HEK293 (cell line): ENCODE data around the gene CEP120.

Source experiments
- GLIS2 ChIP-seq: fragments of 450-650 bp; formaldehyde crosslinking; IDR thresholded peaks from 2 replicates; pipeline ENCODE4 v1.5.1; 2016; ENCODE audit warnings: missing biosample characterization, missing genetic modification characterization
- KLF8 ChIP-seq: fragments of 450-650 bp; formaldehyde crosslinking; IDR thresholded peaks from 2 replicates; pipeline ENCODE4 v1.5.1; 2016; ENCODE audit warnings: missing biosample characterization, missing genetic modification characterization
- MEIS1 ChIP-seq: sonication (generic); formaldehyde crosslinking; IDR thresholded peaks from 2 replicates; pipeline ENCODE4 v1.8.1; 2022; ENCODE audit warnings: missing genetic modification reagents, mild to moderate bottlenecking, borderline replicate concordance
- ZBTB48 ChIP-seq: fragments of 450-650 bp; formaldehyde crosslinking; IDR thresholded peaks from 2 replicates; pipeline ENCODE4 v1.5.1; 2016; ENCODE audit warnings: missing biosample characterization, missing genetic modification characterization
- ZBTB8A ChIP-seq: fragments of 450-650 bp; formaldehyde crosslinking; IDR thresholded peaks from 2 replicates; pipeline ENCODE4 v1.5.1; 2016; ENCODE audit warnings: missing biosample characterization, missing genetic modification characterization
- ZFP3 ChIP-seq: fragments of 450-650 bp; formaldehyde crosslinking; IDR thresholded peaks from 2 replicates; pipeline ENCODE4 v1.5.1; 2016; ENCODE audit warnings: low read depth, missing biosample characterization, missing genetic modification characterization
- ZNF114 ChIP-seq: fragments of 450-650 bp; formaldehyde crosslinking; IDR thresholded peaks from 2 replicates; pipeline ENCODE4 v1.5.0; 2017; ENCODE audit warnings: missing biosample characterization, missing genetic modification characterization
- ZNF121 ChIP-seq: fragments of 450-650 bp; formaldehyde crosslinking; IDR thresholded peaks from 2 replicates; pipeline ENCODE4 v1.5.1; 2016; ENCODE audit warnings: missing biosample characterization, missing genetic modification characterization
- ZNF132 ChIP-seq: fragments of 450-650 bp; formaldehyde crosslinking; IDR thresholded peaks from 2 replicates; pipeline ENCODE4 v1.5.1; 2017; ENCODE audit warnings: missing biosample characterization, missing genetic modification characterization, borderline replicate concordance
- ZNF155 ChIP-seq: fragments of 450-650 bp; formaldehyde crosslinking; IDR thresholded peaks from 2 replicates; pipeline ENCODE4 v1.5.1; 2016; ENCODE audit warnings: missing biosample characterization, missing genetic modification characterization
- ZNF19 ChIP-seq: fragments of 450-650 bp; formaldehyde crosslinking; IDR thresholded peaks from 2 replicates; pipeline ENCODE4; 2016; ENCODE audit warnings: missing biosample characterization, missing genetic modification characterization, low read depth
- ZNF302 ChIP-seq: fragments of 450-650 bp; formaldehyde crosslinking; IDR thresholded peaks from 2 replicates; pipeline ENCODE4 v1.5.1; 2016; ENCODE audit warnings: missing biosample characterization, missing genetic modification characterization, low read depth
- ZNF404 ChIP-seq: fragments of 450-650 bp; formaldehyde crosslinking; IDR thresholded peaks from 2 replicates; pipeline ENCODE4 v1.5.1; 2017; ENCODE audit warnings: missing biosample characterization, missing genetic modification characterization
- ZNF473 ChIP-seq: fragments of 450-650 bp; formaldehyde crosslinking; IDR thresholded peaks from 2 replicates; pipeline ENCODE4 v1.5.1; 2017; ENCODE audit warnings: missing biosample characterization, missing genetic modification characterization
- ZNF558 ChIP-seq: fragments of 450-650 bp; formaldehyde crosslinking; IDR thresholded peaks from 2 replicates; pipeline ENCODE4 v1.5.1; 2016; ENCODE audit warnings: missing biosample characterization, missing genetic modification characterization
- ZNF560 ChIP-seq: fragments of 450-650 bp; formaldehyde crosslinking; IDR thresholded peaks from 2 replicates; pipeline ENCODE4 v1.5.1; 2017; ENCODE audit warnings: missing biosample characterization, missing genetic modification characterization, borderline replicate concordance
- ZNF596 ChIP-seq: fragments of 450-650 bp; IDR thresholded peaks from 2 replicates; pipeline ENCODE4 v1.5.0; 2018; ENCODE audit warnings: missing biosample characterization, mild to moderate bottlenecking, missing genetic modification characterization, moderate library complexity
- ZNF660 ChIP-seq: fragments of 450-650 bp; IDR thresholded peaks from 2 replicates; pipeline ENCODE4 v1.5.1; 2018; ENCODE audit warnings: missing biosample characterization, mild to moderate bottlenecking, missing genetic modification characterization
- ZSCAN23 ChIP-seq: fragments of 450-650 bp; formaldehyde crosslinking; IDR thresholded peaks from 2 replicates; pipeline ENCODE4 v1.5.1; 2016; ENCODE audit warnings: missing biosample characterization, missing genetic modification characterization
- ZSCAN30 ChIP-seq: fragments of 450-650 bp; IDR thresholded peaks from 2 replicates; pipeline ENCODE4 v1.5.1; 2018; ENCODE audit warnings: missing biosample characterization, mild to moderate bottlenecking, missing genetic modification characterization, moderate library complexity
- TF ChIP-seq, protein P1 (sequence below): fragments of 450-650 bp; formaldehyde crosslinking; IDR thresholded peaks from 2 replicates; pipeline ENCODE4 v1.5.1; 2016; ENCODE audit warnings: missing biosample characterization, missing genetic modification characterization
- TF ChIP-seq, protein P2 (sequence below): fragments of 450-650 bp; formaldehyde crosslinking; IDR thresholded peaks from 2 replicates; pipeline ENCODE4 v1.5.1; 2016; ENCODE audit warnings: missing biosample characterization, missing genetic modification characterization
- TF ChIP-seq, protein P3 (sequence below): fragments of 450-650 bp; formaldehyde crosslinking; IDR thresholded peaks from 2 replicates; pipeline ENCODE4 v1.5.1; 2016; ENCODE audit warnings: missing biosample characterization, missing genetic modification characterization
- TF ChIP-seq, protein P4 (sequence below): fragments of 450-650 bp; formaldehyde crosslinking; IDR thresholded peaks from 2 replicates; pipeline ENCODE4 v1.5.1; 2016; ENCODE audit warnings: missing biosample characterization, missing genetic modification characterization
- TF ChIP-seq, protein P5 (sequence below): IDR thresholded peaks from 2 replicates; pipeline ENCODE4 v1.6.1; 2011; ENCODE audit warnings: mild to moderate bottlenecking, low read depth, low read length, borderline replicate concordance
- TF ChIP-seq, protein P6 (sequence below): fragments of 450-650 bp; formaldehyde crosslinking; IDR thresholded peaks from 2 replicates; pipeline ENCODE4 v1.5.1; 2016; ENCODE audit warnings: missing biosample characterization, missing genetic modification characterization
- TF ChIP-seq, protein P7 (sequence below): fragments of 450-650 bp; formaldehyde crosslinking; IDR thresholded peaks from 2 replicates; pipeline ENCODE4 v1.5.1; 2017; ENCODE audit warnings: missing biosample characterization, missing genetic modification characterization

Gene CEP120

DNA sequence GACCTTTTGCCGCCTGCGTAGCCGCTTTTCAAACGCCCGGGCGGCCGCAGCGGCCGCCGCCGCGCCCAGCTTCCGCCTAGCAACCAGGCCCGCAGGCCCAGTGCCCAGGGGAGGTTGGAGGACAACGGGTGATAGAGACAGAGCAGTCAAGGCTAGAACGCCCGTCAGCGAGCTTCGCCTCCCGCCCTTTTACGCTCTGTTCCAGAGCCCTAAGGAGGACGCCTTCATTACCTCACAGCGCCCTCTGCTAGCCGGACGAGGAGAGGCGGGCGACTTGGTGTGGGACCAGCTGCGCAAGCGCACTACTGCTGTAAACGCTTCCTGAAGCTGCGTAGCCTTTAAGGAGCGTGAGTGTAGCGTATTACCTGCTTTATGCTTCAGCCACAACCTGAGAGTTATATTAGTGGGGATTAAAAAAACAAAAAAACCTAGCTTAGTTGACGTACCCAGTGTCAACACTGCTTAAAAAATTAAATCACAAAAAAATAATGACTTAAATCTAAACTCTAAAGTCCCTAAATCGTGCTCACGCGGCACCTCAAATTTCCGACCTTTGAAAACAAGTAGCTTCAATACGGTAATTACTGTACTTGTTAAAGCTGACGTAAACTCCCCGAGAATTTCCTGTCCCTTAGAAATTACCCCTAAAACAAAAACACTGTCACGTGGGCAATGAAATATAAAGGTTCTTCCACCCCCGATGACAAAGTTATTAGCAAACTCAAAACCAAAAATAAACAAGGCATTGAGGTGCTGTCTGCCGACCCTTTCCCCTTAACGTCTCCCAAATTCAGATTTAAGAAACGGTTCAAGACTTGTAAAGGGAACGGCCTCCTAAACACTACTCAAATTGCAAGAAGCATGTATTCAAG, at the start of gene CEP120 (continued):
- TF ChIP-seq MEIS1 (CRISPR knock-in tag), result no peak
- TF ChIP-seq, protein P1, sequence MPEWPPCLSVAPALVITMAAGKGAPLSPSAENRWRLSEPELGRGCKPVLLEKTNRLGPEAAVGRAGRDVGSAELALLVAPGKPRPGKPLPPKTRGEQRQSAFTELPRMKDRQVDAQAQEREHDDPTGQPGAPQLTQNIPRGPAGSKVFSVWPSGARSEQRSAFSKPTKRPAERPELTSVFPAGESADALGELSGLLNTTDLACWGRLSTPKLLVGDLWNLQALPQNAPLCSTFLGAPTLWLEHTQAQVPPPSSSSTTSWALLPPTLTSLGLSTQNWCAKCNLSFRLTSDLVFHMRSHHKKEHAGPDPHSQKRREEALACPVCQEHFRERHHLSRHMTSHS (tag by site-specific recombination), result no peak
- TF ChIP-seq, protein P2, sequence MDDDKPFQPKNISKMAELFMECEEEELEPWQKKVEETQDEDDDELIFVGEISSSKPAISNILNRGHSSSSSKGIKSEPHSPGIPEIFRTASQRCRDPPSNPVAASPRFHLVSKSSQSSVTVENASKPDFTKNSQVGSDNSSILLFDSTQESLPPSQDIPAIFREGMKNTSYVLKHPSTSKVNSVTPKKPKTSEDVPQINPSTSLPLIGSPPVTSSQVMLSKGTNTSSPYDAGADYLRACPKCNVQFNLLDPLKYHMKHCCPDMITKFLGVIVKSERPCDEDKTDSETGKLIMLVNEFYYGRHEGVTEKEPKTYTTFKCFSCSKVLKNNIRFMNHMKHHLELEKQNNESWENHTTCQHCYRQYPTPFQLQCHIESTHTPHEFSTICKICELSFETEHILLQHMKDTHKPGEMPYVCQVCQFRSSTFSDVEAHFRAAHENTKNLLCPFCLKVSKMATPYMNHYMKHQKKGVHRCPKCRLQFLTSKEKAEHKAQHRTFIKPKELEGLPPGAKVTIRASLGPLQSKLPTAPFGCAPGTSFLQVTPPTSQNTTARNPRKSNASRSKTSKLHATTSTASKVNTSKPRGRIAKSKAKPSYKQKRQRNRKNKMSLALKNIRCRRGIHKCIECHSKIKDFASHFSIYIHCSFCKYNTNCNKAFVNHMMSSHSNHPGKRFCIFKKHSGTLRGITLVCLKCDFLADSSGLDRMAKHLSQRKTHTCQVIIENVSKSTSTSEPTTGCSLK (tag by site-specific recombination), result no peak
- no peak for TF ChIP-seq ZSCAN23 (tag by site-specific recombination)
- TF ChIP-seq, protein P3, sequence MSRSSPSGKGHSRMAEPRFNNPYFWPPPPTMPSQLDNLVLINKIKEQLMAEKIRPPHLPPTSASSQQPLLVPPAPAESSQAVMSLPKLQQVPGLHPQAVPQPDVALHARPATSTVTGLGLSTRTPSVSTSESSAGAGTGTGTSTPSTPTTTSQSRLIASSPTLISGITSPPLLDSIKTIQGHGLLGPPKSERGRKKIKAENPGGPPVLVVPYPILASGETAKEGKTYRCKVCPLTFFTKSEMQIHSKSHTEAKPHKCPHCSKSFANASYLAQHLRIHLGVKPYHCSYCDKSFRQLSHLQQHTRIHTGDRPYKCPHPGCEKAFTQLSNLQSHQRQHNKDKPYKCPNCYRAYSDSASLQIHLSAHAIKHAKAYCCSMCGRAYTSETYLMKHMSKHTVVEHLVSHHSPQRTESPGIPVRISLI (tag by site-specific recombination), result peak; percentile 55; the same call in 1 of the 2 replicates
- TF ChIP-seq ZNF19 (tag by site-specific recombination), result no peak
- TF ChIP-seq, protein P4, sequence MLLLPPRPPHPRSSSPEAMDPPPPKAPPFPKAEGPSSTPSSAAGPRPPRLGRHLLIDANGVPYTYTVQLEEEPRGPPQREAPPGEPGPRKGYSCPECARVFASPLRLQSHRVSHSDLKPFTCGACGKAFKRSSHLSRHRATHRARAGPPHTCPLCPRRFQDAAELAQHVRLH, result peak; percentile 79
- TF ChIP-seq ZNF132 (tag by site-specific recombination), result no peak
- no peak for TF ChIP-seq ZNF473
- TF ChIP-seq KLF8 (tag by site-specific recombination), result peak; percentile 91
- TF ChIP-seq, protein P5, sequence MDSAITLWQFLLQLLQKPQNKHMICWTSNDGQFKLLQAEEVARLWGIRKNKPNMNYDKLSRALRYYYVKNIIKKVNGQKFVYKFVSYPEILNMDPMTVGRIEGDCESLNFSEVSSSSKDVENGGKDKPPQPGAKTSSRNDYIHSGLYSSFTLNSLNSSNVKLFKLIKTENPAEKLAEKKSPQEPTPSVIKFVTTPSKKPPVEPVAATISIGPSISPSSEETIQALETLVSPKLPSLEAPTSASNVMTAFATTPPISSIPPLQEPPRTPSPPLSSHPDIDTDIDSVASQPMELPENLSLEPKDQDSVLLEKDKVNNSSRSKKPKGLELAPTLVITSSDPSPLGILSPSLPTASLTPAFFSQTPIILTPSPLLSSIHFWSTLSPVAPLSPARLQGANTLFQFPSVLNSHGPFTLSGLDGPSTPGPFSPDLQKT, result no peak
- peak; percentile 85 for TF ChIP-seq ZSCAN30 (tag by site-specific recombination)
- no peak for TF ChIP-seq ZNF560 (tag by site-specific recombination)
- TF ChIP-seq ZNF302 (tag by site-specific recombination), result no peak
- TF ChIP-seq ZNF558 (tag by site-specific recombination), result peak; percentile 56; the same call in 1 of the 2 replicates
- no peak for TF ChIP-seq ZFP3
- no peak for TF ChIP-seq ZNF404 (tag by site-specific recombination)
- no peak for TF ChIP-seq ZNF155 (tag by site-specific recombination)
- TF ChIP-seq, protein P6, sequence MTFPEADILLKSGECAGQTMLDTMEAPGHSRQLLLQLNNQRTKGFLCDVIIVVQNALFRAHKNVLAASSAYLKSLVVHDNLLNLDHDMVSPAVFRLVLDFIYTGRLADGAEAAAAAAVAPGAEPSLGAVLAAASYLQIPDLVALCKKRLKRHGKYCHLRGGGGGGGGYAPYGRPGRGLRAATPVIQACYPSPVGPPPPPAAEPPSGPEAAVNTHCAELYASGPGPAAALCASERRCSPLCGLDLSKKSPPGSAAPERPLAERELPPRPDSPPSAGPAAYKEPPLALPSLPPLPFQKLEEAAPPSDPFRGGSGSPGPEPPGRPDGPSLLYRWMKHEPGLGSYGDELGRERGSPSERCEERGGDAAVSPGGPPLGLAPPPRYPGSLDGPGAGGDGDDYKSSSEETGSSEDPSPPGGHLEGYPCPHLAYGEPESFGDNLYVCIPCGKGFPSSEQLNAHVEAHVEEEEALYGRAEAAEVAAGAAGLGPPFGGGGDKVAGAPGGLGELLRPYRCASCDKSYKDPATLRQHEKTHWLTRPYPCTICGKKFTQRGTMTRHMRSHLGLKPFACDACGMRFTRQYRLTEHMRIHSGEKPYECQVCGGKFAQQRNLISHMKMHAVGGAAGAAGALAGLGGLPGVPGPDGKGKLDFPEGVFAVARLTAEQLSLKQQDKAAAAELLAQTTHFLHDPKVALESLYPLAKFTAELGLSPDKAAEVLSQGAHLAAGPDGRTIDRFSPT, result no peak
- TF ChIP-seq GLIS2 (tag by site-specific recombination), result peak; percentile 49; the same call in 1 of the 2 replicates
- peak; percentile 92 for TF ChIP-seq ZNF660 (tag by site-specific recombination)
- peak; percentile 100 for TF ChIP-seq ZBTB8A (tag by site-specific recombination)
- TF ChIP-seq ZNF121 (tag by site-specific recombination), result no peak; the same call in 1 of the 2 replicates
- TF ChIP-seq, protein P7, sequence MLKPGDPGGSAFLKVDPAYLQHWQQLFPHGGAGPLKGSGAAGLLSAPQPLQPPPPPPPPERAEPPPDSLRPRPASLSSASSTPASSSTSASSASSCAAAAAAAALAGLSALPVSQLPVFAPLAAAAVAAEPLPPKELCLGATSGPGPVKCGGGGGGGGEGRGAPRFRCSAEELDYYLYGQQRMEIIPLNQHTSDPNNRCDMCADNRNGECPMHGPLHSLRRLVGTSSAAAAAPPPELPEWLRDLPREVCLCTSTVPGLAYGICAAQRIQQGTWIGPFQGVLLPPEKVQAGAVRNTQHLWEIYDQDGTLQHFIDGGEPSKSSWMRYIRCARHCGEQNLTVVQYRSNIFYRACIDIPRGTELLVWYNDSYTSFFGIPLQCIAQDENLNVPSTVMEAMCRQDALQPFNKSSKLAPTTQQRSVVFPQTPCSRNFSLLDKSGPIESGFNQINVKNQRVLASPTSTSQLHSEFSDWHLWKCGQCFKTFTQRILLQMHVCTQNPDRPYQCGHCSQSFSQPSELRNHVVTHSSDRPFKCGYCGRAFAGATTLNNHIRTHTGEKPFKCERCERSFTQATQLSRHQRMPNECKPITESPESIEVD (tag by site-specific recombination), result peak; percentile 88
- no peak for TF ChIP-seq ZNF596 (tag by site-specific recombination)
- TF ChIP-seq ZNF114 (tag by site-specific recombination), result no peak
- TF ChIP-seq ZBTB48 (tag by site-specific recombination), result peak; percentile 96
